ENCODE measurements around the gene DIAPH2.

The DIAPH2 gene

DNA sequence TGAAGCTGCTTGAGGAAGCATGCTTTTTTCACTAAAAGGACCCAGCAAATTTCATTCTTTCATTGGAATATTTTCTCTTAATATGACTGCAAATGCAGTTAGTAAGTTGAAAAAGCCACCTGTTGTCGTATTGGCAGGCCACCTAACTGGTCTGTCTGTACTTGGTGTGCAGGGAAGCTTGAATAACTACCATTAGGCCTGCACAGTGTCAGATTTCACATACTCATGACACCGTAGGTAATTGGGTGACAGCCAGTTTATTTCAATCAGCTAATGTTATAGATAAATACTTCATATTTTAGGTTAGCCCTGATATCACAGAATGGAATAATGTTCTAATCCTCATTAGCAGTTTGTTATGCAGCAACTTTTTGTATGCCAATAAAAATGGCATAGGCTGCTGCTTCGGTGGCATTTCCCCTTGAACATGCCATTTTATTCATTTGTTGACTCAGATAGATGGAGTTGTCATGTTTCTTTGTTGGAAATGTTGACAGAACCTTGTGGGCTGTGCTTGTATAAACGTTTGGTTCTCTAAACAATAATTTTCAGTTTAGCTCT, 372.8 kb downstream of the DIAPH2 start:
- no peak for DNase-seq (ENCODE audit: low spot score)

DNA sequence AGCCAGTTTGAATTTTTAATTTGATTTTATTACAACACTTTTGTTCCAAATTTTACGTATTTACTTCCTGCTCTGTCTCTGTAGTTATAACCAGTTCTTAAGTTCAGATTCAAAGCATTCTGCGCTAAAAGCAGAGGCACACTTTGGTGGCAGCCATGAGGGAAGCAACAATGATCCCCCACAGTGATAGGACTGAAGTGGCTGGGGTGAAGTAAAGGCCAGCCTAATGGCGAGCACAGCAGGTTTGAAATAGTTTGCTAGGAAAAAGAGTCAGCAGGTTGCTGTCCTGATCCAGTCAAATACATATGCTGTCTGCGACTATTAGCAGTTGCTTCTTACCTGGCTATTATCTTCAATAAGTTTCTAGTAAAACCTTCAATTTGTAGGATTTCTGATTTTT, 375.4 kb downstream of the DIAPH2 start:
- DNase-seq (ENCODE audit: low spot score): no peak

DNA sequence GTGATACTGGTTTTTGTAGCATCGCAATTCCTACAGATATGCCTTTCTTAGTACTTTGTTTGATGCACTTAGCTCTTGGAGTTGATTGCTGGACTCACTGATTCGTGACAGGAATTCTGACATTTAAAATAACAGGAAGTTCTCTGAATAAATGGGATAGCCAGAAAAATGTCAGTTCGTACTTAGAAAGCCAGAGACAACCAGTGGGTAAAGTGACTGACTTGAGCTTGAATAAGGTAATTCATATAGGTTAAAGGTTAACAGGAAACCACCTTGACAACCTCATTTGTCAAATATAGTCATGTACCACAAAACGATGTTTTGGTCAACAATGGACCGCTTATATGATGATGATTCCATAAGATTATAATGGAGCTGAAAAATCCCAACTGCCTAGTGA, 380.4 kb downstream of the DIAPH2 start:
- no peak for DNase-seq (ENCODE audit: low spot score)

DNA sequence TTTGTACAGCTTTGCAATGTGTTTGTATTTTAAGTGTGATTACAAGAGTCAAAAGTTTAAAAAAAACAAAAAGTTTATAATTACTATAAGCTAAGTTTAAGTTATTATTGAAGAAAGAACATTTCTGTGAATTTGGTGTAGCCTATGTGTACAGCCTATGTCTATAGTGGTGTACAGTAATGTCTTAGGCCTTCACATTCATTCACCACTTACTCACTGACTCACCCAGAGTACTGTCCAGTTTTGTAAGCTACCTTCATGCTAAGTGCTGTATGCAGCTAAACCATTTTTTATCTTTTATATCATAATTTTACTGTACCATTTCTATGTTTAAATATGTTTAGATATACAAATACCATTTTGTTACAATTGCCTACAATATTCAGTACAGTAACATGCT, 381.3 kb downstream of the DIAPH2 start:
- no peak for DNase-seq (ENCODE audit: low spot score)

DNA sequence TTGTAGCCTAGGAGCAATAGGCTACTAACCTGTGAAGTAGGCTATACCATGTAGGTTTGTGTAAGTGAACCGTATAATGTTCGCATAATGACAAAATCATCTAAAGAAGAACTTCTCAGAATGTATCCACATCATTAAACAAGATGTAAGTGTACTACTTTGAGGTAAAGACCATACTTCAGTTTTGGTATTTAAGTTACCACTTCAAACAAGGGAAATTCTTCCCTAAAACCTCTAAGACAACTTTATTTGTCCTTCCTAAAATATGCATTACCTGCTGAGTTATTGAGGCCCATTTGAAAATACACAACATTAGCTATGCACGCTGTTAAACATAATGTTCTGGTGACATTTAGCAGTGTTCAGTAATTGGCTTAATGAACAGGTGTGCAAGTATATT, 381.7 kb downstream of the DIAPH2 start:
- DNase-seq (ENCODE audit: low spot score): no peak

DNA sequence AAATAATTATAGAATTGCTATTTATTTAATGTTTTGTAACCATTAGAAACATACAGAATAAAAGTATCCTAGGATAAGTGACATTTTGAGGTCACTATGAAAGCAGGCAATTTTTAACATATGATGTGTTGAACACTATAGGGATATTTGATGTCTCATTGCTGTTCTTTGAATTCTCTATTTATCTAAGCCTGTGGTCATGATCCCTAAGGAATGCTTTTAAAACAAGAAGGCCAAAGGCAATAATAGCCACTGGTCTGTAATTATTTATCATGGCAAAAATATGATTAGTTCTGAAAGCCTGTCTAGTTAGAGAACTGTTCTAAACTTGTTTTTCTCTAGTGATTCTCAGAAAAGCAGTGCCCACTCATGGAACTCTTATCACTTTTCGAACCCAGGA, 385.7 kb downstream of the DIAPH2 start:
- DNase-seq (ENCODE audit: low spot score): no peak

DNA sequence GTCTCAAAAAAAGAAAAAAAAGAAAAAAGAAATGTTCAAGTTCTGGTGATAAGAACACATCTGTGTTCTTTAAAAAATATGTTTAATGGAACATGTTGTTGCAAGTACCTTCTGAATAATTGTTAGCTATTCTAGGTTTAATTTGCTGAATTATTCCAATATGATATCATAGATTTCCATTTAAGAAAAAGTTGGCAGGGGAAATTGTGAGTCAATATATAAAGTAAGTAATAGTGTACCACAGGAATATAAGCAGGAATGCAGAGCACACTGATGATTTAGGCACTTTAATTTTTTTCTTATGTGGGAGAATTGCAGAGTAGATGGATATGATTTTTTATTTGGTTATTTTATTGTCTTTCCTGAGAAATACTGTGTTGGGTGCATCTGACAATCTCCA, 389.8 kb downstream of the DIAPH2 start:
- DNase-seq (ENCODE audit: low spot score): no peak

DNA sequence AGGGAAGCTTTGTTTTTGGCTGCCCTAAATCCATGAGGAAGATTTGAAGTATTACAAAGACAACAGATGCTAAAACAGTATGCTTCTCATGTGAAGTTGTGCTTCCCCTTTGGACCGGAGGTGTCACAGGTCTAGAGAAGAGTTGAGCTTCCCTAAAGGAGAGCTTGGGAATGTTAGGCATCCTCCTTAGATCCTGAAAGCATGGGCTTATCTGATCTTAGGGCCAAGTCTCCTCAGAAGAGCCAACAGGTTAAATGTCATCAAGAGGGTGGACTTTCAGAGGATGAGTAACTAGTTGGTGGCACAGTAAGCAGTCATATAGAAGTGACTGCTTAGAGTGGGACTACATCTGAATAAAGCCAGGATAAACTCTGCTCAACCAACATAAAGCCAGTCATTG, 404.5 kb downstream of the DIAPH2 start:
- DNase-seq (ENCODE audit: low spot score): no peak

DNA sequence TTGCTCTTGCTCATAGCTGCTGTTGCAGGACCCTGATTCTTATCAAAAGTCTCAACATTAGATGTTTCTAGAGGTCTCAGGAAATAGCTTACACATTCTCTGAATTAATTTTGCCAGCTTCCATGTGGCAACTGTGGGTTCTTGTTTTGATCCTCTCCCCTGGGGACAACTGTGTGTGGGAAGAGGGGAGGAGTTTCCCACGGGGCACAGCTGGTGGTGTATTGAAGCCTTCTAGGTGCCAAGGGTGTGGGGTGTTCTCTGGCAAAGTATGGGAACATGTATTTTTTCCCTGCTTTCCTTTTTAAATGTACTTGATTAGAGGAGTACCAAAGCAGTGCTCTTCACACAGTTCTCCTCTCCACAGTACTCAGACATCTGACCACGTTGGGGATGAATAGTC, 411.7 kb downstream of the DIAPH2 start:
- no peak for DNase-seq (ENCODE audit: low spot score)

DNA sequence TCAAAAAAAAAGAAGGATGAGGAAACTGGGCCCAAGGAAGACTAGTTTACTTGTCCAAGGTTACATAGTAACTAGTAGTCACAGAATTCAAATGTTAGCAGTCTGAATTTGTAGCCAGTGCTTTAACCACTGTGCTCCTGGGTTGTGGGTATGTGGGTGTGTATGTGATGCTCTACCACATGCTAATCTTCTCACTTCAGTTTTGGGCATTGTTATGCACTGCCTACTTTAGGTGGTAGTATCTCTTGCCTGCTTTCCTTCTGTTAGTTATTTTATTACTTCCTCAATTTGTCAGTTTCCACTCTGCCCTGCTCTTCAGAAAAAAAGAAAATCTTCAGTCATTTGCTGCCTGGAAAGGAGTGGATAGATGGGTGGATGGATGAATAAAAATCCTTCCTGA, 418.3 kb downstream of the DIAPH2 start:
- no peak for DNase-seq (ENCODE audit: low spot score)

DNA sequence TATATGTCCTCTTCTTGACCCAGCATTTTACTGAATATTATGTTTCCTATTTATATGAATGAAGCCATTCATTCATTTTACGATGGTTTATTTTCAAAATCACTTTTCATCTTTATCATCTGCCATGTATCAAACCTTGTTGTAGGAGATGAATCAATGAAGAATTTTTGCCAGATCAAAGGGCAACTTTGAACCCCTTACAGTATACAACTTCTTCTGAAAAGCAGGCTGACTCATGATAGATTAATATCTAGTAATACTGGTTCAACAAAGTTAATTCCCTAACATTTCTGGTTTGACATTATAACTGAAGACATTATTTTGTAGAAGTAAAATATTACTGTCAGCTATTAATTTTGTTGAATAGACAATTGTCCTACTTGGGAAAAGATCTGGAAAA, 425.1 kb downstream of the DIAPH2 start:
- no peak for DNase-seq (ENCODE audit: low spot score)

DNA sequence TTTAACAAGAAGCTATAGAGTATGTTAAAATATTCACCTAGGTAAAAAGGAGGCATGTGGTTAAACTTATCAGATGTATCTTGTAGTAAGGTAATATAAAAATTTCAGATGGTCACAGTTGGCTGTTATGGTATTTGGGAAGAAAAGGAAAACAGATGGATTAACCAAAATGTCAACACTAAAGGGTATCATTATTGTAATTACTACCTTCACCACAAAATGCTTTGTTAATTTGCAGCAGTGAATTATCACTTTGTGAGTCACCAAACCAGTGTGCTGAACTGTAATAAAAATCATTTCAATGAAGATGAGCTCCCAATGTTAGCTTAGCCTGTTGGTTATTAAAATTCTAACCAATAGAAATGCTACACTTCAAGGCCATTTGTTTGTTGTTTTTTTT, 432.9 kb downstream of the DIAPH2 start:
- no peak for DNase-seq (ENCODE audit: low spot score)

DNA sequence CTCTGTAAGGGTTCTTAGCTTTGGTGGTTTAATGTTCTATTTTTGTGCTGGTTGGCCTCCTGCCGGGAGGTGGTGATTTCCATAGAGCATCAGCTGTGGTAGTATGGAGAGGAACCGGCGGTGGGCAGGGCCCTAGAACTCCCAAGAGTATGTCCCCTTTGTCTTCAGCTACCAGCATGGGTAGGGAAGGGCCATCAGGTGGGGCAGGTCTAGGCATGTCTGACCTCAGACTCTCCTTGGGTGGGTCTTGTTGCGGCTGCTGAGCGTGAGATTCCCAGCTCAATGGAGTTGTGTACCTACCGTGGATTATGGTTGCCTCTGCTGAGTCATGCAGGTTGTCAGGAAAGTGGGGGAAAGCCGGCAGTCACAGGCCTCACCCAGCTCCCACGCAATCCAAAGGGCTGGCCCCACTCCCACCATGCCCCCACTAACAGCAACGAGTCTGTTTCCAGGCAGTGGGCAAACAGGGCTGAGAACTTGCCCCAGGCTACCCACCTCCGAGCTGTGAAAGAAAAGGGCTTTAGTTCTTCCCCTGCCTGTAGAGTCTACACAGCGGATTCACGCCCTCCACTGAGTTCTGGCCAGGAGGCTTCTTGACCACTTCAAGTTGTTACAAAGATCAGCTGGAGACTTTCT, 434.9 kb downstream of the DIAPH2 start:
- DNase-seq (ENCODE audit: low spot score): no peak

DNA sequence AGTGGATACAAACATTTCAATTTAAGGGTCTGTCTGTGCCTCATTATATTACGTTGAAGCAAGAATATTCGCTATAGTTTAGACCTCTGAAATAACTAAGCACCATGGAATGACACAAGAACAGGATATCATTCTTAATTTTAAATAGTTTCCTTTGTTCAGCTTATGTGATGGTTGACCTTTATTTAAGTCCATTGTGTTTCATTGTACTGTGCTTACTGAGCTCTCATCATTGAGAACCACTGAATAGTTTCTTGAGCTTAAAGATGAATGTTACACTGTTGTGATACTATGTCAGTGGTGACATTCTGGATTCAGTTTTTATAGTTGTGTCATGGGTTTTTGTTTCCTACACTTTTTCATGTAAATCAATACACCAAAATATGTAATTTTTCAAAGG, 438.4 kb downstream of the DIAPH2 start:
- no peak for DNase-seq (ENCODE audit: low spot score)

DNA sequence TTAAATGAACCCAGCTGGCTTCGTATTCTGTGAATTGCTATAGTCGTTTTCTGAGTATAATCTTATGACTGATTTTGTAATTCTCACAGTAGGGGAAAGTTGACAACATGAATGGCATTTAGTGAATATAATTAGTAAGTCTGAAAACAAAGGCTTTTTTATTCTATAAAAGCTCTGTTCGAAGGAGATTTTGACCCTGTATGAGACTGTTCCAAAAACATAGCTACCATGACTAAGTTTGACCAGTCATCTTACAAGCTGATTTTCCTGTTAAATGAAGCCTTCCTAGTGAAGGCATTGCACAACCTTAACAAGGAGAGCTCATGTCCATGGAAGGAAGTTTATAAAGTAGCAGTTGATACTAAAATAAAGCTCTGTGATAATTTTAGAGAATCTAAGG, 441.4 kb downstream of the DIAPH2 start:
- DNase-seq (ENCODE audit: low spot score): no peak

DNA sequence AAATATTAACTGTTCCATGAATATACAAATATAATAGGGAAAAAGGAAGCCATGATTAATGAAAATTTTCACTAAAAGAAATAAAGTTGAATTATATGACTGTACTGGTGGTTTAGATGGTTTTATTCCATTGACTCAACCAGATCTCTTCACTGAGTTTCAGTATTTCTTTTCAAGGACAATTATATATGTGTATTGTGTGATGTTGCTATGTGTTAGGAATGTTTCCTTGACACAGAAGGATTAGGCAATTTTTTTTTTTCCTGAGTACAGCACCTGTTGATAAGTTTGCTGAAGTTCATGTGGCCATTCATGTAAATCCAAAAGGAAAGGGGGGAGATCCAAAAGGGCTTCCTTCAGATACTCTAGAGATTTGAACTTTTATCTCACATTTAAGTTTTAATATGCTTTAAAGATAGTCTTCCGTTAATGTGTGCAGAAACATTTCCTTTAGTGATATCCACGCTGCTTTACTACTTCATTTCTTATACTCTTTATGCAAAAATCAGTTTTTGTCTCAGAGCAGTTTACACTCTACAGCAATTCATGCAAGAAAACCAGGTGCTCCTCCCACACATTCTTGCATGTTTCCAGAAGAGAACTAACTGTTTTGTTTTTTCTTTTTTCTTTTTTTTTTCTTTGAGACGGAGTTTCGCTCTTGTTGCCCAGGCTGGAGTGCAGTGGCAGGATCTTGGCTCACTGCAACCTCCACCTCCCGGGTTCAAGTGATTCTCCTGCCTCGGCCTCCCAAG, 448.2 kb downstream of the DIAPH2 start:
- DNase-seq (ENCODE audit: low spot score): no peak

DNA sequence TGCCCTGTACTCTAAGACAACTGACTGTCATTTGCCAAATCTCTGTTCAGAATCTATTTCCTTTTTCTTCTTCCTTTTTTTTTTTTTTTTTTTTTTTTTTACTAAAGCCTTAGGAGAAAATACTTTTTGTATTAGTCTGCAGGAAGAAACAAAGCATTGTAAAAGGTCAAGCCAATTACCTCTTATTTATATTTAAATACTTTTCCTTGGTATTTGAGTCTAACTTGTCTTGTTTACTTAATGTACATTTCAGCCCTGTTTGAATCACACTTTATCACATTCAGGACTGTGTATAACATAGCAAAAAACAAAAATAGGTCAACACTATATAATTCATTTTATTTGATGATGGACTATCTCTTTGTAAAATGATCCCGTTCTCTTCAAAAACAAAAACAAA, 461.3 kb downstream of the DIAPH2 start:
- DNase-seq (ENCODE audit: low spot score): no peak

DNA sequence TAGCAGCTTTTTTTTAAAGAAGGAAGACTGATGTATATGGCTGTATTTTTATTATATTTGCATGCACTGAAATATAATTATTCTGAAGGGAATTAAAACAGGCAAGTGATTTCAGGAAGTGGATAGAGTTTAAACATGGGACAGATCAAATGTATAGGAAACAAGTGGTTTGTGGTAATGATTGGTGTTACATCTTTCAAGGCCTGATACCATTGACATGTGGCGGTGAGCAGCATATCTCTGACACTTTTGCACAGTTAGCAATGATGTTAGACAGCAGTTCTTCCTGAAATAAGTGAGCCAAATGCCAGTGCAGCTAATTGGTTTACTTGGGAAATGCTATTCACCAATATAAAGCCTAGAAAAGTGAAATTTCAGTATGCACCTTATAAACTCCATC, 471.2 kb downstream of the DIAPH2 start:
- DNase-seq (ENCODE audit: low spot score): no peak

DNA sequence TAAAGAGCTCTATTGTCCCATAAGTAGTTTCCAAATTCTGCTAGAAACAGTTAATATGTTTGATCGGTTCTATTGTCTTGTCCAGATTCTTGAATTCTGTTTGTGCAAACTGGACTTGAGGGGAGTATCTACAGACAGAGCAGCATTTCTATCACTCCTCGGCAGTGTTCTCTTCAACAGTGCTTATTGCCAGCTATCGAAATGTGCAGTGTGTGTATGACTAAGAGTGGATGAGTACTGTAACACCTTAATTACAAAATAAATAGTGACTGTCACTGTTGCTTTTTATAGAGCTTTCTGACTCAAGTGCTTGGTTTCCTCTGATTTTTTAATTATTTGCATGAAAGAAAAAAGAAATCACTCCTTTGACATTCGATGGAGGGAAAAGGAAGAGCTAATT, 473.6 kb downstream of the DIAPH2 start:
- no peak for DNase-seq (ENCODE audit: low spot score)

DNA sequence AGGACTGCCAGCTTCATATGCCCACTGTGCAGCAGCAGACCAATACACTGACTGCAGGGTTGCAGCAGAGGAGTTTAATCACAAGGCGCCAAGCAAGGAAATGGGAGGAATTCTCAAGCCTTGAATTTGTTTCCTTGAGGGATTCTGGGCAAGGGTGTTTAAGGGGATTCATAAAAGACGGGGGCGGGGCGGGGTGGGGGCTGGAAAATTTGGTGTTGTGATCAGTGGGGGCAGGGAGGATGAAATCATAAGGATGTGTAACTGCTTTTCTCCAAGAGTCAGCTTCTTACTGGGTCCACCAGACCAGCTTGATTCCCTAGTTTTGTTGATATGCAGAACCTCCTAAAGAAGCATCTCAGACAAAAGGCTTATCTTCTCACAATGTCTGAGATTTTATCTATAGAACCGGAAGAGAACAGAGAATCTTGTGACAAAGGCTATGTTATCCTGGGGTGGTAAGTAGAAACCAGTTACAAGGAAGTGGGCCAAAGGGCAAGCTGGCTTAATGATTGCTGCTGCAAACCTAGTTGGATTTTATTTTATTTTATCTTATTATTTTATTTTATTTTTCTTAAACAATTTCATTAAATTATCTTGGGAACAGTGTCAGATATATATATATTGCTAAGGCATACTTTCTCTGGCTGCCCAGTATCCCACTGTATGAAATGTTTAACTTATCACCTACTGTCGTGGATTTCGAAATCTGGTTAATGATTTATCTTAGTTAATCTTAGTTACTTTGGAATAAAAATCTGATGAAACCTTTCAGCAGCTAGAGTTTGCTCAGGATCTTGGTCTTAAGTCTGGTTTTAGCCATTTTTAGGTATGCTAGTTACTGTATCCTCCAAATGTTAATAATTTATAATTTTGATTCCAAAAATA, 475.5 kb downstream of the DIAPH2 start:
- no peak for DNase-seq (ENCODE audit: low spot score)

DNA sequence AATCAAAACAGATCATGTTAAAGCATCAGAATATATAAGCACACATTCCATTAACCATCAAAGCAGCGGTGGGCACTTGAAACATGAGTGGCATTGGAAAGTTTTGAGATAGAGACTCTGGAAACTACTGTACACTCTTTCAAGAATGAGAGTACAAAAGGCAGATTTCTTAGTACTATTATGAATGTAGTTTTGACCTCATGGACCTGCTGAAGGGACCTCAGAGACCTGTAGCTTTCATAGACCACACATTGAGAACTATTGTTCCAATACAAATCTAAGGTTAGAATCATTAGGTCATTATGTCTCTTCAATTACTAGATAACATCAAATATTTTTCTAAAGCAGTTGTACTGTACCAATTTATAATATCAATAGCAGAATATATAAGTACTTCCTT, 482.7 kb downstream of the DIAPH2 start:
- DNase-seq (ENCODE audit: low spot score): no peak

DNA sequence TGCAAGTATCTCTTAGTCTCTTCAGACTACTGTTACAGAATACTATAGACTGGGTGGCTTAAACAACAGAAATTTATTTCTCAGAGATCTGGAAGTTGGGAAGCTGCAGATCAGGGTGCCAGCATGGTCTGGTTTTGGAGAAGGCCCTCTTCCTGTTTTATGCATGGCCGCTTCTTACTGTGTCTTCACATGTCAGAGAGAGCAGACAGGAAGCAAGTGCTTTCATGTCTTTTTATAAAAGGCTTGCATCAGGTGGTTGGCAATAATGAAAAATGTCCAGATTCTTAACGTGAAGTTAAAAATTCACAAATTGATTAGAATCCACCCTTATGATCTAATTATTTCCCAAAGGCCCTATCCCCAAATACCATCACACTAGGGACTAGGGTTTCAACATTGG, 484.0 kb downstream of the DIAPH2 start:
- no peak for DNase-seq (ENCODE audit: low spot score)

DNA sequence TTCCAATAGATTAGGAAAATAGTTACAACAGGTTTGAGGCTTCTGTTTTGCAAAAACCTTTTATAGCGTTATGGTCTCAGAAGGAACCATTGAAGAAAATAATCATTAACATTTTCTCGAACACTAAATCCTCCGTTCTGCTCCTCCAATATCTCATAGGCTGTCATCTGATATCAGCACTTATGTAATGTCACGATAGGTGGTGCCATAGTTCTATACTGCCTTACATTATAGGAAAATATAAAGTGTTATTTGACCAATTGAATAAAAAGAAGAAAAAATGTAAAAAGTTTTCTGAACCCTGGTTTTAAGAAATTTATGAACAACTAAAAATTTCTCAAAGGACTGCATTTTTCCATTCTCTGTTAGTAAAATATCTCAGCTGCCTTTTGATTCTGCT, 490.5 kb downstream of the DIAPH2 start:
- no peak for DNase-seq (ENCODE audit: low spot score)

All from left forelimb (tissue), 1 donor.